Smooth muscle cell (in vitro differentiated cells): ENCODE data around the gene MRPL36. TPM values are rescaled to one million over a fixed set of nuclear protein-coding genes. Genes with fewer than 3 reads are reported as not detected.

Source experiments
- DNase-seq: peaks from one replicate; lab custom pipeline; 2025; ENCODE audit not compliant: unreplicated experiment; lab: John Stamatoyannopoulos, UW
- H2AFZ ChIP-seq: fragments of 200-600 bp; sonication (generic); 2 replicates; pipeline ENCODE4 v1.6.0; 2016; ENCODE audit warnings: antibody characterized with exemption, low read depth, mild to moderate bottlenecking
- H3F3A ChIP-seq: fragments of 200-600 bp; sonication (generic); 2 replicates; pipeline ENCODE4 v1.6.0; 2017; ENCODE audit warnings: antibody characterized with exemption, low read depth
- H3K27ac ChIP-seq: fragments of 200-600 bp; sonication (generic); 2 replicates; pipeline ENCODE4 v1.5.1; 2016; ENCODE audit warnings: low read depth, mild to moderate bottlenecking
- H3K27me3 ChIP-seq: fragments of 200-600 bp; sonication (generic); 2 replicates; pipeline ENCODE4 v1.6.1; 2016; ENCODE audit warnings: low read depth, mild to moderate bottlenecking
- H3K36me3 ChIP-seq: fragments of 200-600 bp; sonication (generic); 2 replicates; pipeline ENCODE4 v1.5.1; 2016; ENCODE audit warnings: low read depth
- H3K4me1 ChIP-seq: fragments of 200-600 bp; sonication (generic); 2 replicates; pipeline ENCODE4 v1.5.1; 2016; ENCODE audit warnings: low read depth
- H3K4me2 ChIP-seq: fragments of 200-600 bp; sonication (generic); 2 replicates; pipeline ENCODE4 v1.6.0; 2016; ENCODE audit warnings: mild to moderate bottlenecking
- H3K4me3 ChIP-seq: fragments of 200-600 bp; sonication (generic); 2 replicates; pipeline ENCODE4 v1.5.1; 2016; ENCODE audit warnings: mild to moderate bottlenecking
- H3K79me2 ChIP-seq: fragments of 200-600 bp; sonication (generic); 2 replicates; pipeline ENCODE4 v1.6.0; 2016; ENCODE audit warnings: low read depth, mild to moderate bottlenecking
- H3K9ac ChIP-seq: fragments of 200-600 bp; sonication (generic); 2 replicates; pipeline ENCODE4 v1.6.0; 2016; ENCODE audit warnings: low read depth
- H3K9me3 ChIP-seq: fragments of 200-600 bp; sonication (generic); replicated peaks from 2 replicates; pipeline ENCODE4 v1.5.1; 2016; ENCODE audit warnings: low read depth
- H4K20me1 ChIP-seq: fragments of 200-600 bp; sonication (generic); 2 replicates; pipeline ENCODE4 v1.6.0; 2016; ENCODE audit warnings: low read depth
- CTCF ChIP-seq: fragments of 200-600 bp; sonication (generic); IDR thresholded peaks from 2 replicates; pipeline ENCODE4 v1.5.1; 2017; ENCODE audit warnings: borderline replicate concordance, mild to moderate bottlenecking, antibody characterized with exemption; ENCODE audit not compliant: insufficient read depth, poor library complexity, severe bottlenecking
- WGBS: methylation state at CpG from one replicate; pipeline ENCODE4 v1.1.7; 2016; ENCODE audit warnings: low lambda C conversion rate; 5-methylcytosine and 5-hydroxymethylcytosine counted together
- polyA plus RNA-seq: library from polyadenylated mRNA; unstranded; fragments of >200 nt; fragmentation: Nextera tagmentation; extraction: Ambion mirVana; gene quantifications from 2 replicates; pipeline ENCODE4 v1.2.1, GENCODE V29; 2016
- total RNA-seq: library from RNA; depleted of rRNA; stranded (reverse); fragments of >200 nt; gene quantifications from 2 replicates; pipeline ENCODE4 v1.2.3, GENCODE V29; 2014

The MRPL36 gene
- total and polyA plus RNA-seq, 2 experiments from 2014 or later, result 42.9 to 110 TPM

GRCh38 chr5:1760231-1760630 is 39.4 kb downstream of the MRPL36 start:
- no peak overlapping the region for H3K9ac ChIP-seq
- no peak overlapping the region for H3K27ac ChIP-seq
- no peaks in the 10 kb centered on the region for H3K9me3 ChIP-seq
- TF ChIP-seq CTCF, result no peak
- 97% methylated on average over 4 of the region's 4 CpGs for WGBS
- H3K4me2 ChIP-seq, result no peak overlapping the region
- H3K4me3 ChIP-seq, result no peak overlapping the region
- H3K79me2 ChIP-seq, result no peaks in the 10 kb centered on the region
- DNase-seq, result no peak
- no peaks in the 10 kb centered on the region for H3K4me1 ChIP-seq
- H3K27me3 ChIP-seq, result no peaks in the 10 kb centered on the region
- H3K36me3 ChIP-seq, result no peaks in the 10 kb centered on the region
- H4K20me1 ChIP-seq, result no peaks in the 10 kb centered on the region
- no peaks in the 10 kb centered on the region for H3F3A ChIP-seq
- H2AFZ ChIP-seq, result no peak overlapping the region

DNA sequence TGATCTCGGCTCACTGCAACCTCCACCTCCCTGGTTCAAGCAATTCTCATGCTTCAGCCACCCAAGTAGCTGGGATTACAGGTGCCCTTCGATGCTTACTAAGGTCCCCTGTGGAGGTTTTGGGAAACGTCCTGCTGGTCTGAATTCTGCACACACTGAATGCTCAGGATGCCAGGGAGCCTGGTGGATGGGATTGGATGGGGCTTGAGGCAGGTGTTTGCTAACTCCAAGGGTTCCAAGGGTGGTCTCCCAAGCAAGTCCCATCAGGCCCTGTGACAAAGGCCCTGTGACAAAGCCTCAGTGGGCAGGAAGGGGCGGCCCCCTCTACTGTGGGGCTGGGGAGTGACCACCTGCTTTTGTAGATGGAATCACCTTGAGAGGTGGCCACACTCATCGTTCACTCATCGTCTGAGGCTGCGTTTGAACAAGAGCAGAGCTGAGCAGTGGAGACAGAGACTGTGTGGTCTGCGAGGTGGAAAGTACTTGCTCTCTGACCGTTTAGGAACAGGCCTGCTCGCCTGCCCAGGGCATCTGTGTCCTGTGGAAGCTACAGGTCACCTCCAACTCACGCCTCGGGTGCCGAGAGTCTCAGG is 40.2 kb downstream of the MRPL36 start:
- no peak overlapping the region for H3K9ac ChIP-seq
- H3K27ac ChIP-seq, result no peak overlapping the region
- H4K20me1 ChIP-seq, result no peaks in the 10 kb centered on the region
- no peaks in the 10 kb centered on the region for H3K36me3 ChIP-seq
- H3K27me3 ChIP-seq, result no peaks in the 10 kb centered on the region
- no peaks in the 10 kb centered on the region for H3K9me3 ChIP-seq
- DNase-seq, result no peak
- H3K4me3 ChIP-seq, result no peak overlapping the region
- H3F3A ChIP-seq, result no peaks in the 10 kb centered on the region
- H3K4me1 ChIP-seq, result no peaks in the 10 kb centered on the region
- no peak for TF ChIP-seq CTCF
- no peak overlapping the region for H2AFZ ChIP-seq
- no peaks in the 10 kb centered on the region for H3K79me2 ChIP-seq
- WGBS, result 81% methylated on average over 13 of the region's 13 CpGs
- H3K4me2 ChIP-seq, result no peak overlapping the region

GRCh38 chr5:1758574-1758973 is 41.1 kb downstream of the MRPL36 start:
- Histone ChIP-seq H3K27me3 (no peaks in the 10 kb centered on the region), H3K4me1 (no peaks in the 10 kb centered on the region), H2AFZ (no peak overlapping the region), H3K9ac (no peak overlapping the region), H3K4me3 (no peak overlapping the region), H3K79me2 (no peaks in the 10 kb centered on the region), H3K9me3 (no peaks in the 10 kb centered on the region), H3F3A (no peaks in the 10 kb centered on the region), H3K36me3 (no peaks in the 10 kb centered on the region), H3K4me2 (no peak overlapping the region), H4K20me1 (no peaks in the 10 kb centered on the region), H3K27ac (no peak overlapping the region)
- 64% methylated on average over 3 of the region's 3 CpGs for WGBS
- no peak for TF ChIP-seq CTCF
- DNase-seq, result no peak

DNA sequence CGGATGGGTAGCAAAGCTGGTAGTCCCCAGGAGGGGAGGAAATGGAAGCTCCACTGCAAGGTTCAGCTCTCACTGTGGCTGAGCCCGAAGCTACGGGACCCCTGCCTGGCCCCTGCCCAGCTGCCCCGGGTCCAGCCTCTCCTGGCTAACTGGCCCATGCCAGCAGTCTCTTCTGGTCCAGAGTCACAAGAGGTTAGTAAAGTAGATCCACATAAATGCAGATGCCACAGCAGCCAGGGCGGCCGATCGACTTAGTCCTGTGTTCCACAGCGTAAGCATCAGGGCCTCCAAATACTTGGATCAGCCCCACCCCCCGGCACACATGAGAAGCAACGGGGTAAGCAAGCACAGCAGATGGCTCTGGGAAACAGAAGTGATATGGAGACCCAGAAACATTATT is 42.1 kb downstream of the MRPL36 start:
- H3K4me3 ChIP-seq, result no peak overlapping the region
- H3K9ac ChIP-seq, result no peak overlapping the region
- no peaks in the 10 kb centered on the region for H3K27me3 ChIP-seq
- H3K4me1 ChIP-seq, result no peaks in the 10 kb centered on the region
- no peak overlapping the region for H3K27ac ChIP-seq
- TF ChIP-seq CTCF, result no peak
- DNase-seq, result no peak
- no peaks in the 10 kb centered on the region for H3F3A ChIP-seq
- WGBS, result 87% methylated on average over 10 of the region's 10 CpGs
- no peak overlapping the region for H2AFZ ChIP-seq
- no peaks in the 10 kb centered on the region for H3K9me3 ChIP-seq
- H3K36me3 ChIP-seq, result no peaks in the 10 kb centered on the region
- H3K4me2 ChIP-seq, result no peak overlapping the region
- H3K79me2 ChIP-seq, result no peaks in the 10 kb centered on the region
- no peaks in the 10 kb centered on the region for H4K20me1 ChIP-seq
